Lung (tissue), 12 donors: ENCODE data around the gene FBXO38. TPM values are rescaled to one million over a fixed set of nuclear protein-coding genes. Genes with fewer than 3 reads are reported as not detected.

ENCODE experiments used
- ATAC-seq: fragments of 200-7000 bp; cut with Tn5 transposase; one replicate; pipeline ENCODE4 v1.9.1; 2020; ENCODE audit warnings: moderate number of reproducible peaks; ENCODE audit not compliant: insufficient read depth, low FRiP score
- DNase-seq, 3 donors: peaks; one replicate each; pipeline ENCODE4 v3.0.0-alpha.2; 2013 to 2017
- H3K27ac ChIP-seq, 2 donors: one replicate each; pipeline ENCODE4 v1.5.1; 2013; ENCODE audit warnings: mild to moderate bottlenecking in 2 of 2, moderate library complexity in 2 of 2, control low read depth in 1 of 2, inconsistent platforms in 1 of 2, low read depth in 1 of 2, low read length in 1 of 2
- H3K27me3 ChIP-seq, 3 donors: one replicate each; pipeline ENCODE4 v1.5.1; 2013; ENCODE audit warnings: low read length in 2 of 3; ENCODE audit not compliant: control insufficient read depth in 3 of 3, insufficient read depth in 3 of 3
- H3K36me3 ChIP-seq, 4 donors: one replicate each; pipeline ENCODE4 v1.5.1; 2013; ENCODE audit warnings: low read length in 4 of 4, mild to moderate bottlenecking in 1 of 4, moderate library complexity in 1 of 4; ENCODE audit not compliant: control insufficient read depth in 4 of 4, insufficient read depth in 4 of 4
- H3K4me1 ChIP-seq, 5 donors: one replicate each; pipeline ENCODE4 v1.5.1; 2013; ENCODE audit warnings: low read length in 5 of 5, mild to moderate bottlenecking in 2 of 5, moderate library complexity in 1 of 5; ENCODE audit not compliant: control insufficient read depth in 5 of 5, insufficient read depth in 5 of 5
- H3K4me3 ChIP-seq: one replicate; pipeline ENCODE4 v1.5.1; 2013; ENCODE audit warnings: mild to moderate bottlenecking, control low read depth, moderate library complexity
- H3K9ac ChIP-seq, 2 donors: one replicate each; pipeline ENCODE4 v1.5.1; 2013; ENCODE audit warnings: low read length in 2 of 2, control low read depth in 1 of 2; ENCODE audit not compliant: insufficient read depth in 1 of 2
- H3K9me3 ChIP-seq, 4 donors: one replicate each; pipeline ENCODE4 v1.5.1; 2013; ENCODE audit warnings: low read length in 3 of 4, mild to moderate bottlenecking in 1 of 4, moderate library complexity in 1 of 4; ENCODE audit not compliant: control insufficient read depth in 4 of 4, insufficient read depth in 3 of 4
- WGBS, 2 donors: extraction: QIAGEN DNeasy Blood & Tissue Kit; methylation state at CpG; one replicate each; pipeline ENCODE4 v1.1.7; 2013; 5-methylcytosine and 5-hydroxymethylcytosine counted together
- polyA plus RNA-seq, 2 donors: library from polyadenylated mRNA; stranded (reverse); fragments of 200-250 nt; gene quantifications; one replicate each; pipeline ENCODE4 v1.2.1, GENCODE V29; 2013
- total RNA-seq, 2 donors: library from RNA; depleted of rRNA in 1 of 2; stranded (reverse); fragments of >200 nt in 1 of 2; gene quantifications; one replicate each; pipeline ENCODE4 v1.2.1, GENCODE V29; 2014 to 2021
- TF ChIP-seq, protein P1 (sequence below): IDR thresholded peaks from 2 replicates; pipeline ENCODE4 v1.5.1; 2012; ENCODE audit warnings: mild to moderate bottlenecking; ENCODE audit errors: control extremely low read depth, extremely low read depth
- donor health status: control.
- donor health status: control.
- donor health status: Bipolar disorder and iron deficiency.
- donor health status: healthy.
- donor health status: DM: yes; HTN: yes; CAD: no.

The FBXO38 gene
- total and polyA plus RNA-seq, 4 donors, result 18.5 to 77.2 (median 41.7) TPM

DNA sequence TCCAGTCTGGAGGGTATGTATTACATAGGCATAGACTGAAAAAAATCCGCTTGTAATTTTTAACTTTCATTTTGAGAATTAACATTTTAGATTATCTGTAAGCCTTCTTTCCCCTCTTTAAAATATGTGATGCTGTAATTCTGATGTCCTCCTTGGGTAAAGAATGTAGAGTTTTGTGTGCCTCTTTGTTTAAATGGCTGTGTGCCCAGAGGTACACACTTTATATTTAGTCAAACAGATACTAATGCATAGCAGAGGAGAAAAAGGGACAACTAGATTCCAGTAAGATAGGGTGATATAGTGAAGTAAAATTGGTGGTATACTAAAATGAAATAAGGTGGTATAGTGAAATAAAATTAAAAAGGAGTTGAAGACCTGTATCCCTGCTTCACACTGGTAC, 1.3 kb downstream of the FBXO38 start:
- 86 to 90% methylated on average over 1 of the region's 1 CpG for WGBS, 2 donors
- DNase-seq (no peak), ATAC-seq (no peak)
- Histone ChIP-seq H3K9me3 (no peaks in the 10 kb centered on the region), H3K4me3 (no peak overlapping the region), H3K9ac (peak overlapping the region in 1 of 2 donors; percentile 8), H3K27me3 (no peaks in the 10 kb centered on the region), H3K36me3 (peaks cover 0 to 9% (median 3%) of the 10 kb centered on the region in 4 donors), H3K27ac (no peak overlapping the region), H3K4me1 (peaks cover 5 to 31% (median 22%) of the 10 kb centered on the region in 5 donors)
- TF ChIP-seq, protein P1, sequence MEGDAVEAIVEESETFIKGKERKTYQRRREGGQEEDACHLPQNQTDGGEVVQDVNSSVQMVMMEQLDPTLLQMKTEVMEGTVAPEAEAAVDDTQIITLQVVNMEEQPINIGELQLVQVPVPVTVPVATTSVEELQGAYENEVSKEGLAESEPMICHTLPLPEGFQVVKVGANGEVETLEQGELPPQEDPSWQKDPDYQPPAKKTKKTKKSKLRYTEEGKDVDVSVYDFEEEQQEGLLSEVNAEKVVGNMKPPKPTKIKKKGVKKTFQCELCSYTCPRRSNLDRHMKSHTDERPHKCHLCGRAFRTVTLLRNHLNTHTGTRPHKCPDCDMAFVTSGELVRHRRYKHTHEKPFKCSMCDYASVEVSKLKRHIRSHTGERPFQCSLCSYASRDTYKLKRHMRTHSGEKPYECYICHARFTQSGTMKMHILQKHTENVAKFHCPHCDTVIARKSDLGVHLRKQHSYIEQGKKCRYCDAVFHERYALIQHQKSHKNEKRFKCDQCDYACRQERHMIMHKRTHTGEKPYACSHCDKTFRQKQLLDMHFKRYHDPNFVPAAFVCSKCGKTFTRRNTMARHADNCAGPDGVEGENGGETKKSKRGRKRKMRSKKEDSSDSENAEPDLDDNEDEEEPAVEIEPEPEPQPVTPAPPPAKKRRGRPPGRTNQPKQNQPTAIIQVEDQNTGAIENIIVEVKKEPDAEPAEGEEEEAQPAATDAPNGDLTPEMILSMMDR, result no peak

DNA sequence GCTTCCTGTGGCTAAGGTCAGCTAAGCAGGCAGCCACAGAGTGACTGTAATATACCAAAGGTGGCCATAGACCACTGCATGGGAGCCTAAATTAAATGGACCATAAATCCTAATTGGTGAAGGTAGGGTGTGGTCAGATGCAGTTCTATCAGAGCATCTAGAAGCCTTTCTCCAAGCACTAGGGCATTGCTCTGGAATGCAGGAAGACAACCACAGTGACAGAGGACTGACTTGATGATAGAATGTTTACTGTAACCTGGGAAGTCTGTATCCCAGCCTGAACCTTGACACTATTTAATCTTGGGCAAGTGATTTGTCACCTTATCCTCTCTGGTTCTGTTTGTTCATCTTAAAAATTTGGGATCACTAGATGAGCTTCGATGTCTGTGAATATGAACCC, 2.3 kb downstream of the FBXO38 start:
- TF ChIP-seq, protein P1, result no peak
- Histone ChIP-seq H3K9me3 (no peaks in the 10 kb centered on the region), H3K36me3 (peaks cover 0 to 9% (median 3%) of the 10 kb centered on the region in 4 donors), H3K9ac (no peak overlapping the region), H3K27me3 (no peaks in the 10 kb centered on the region), H3K27ac (no peak overlapping the region), H3K4me3 (no peak overlapping the region), H3K4me1 (peaks cover 5 to 34% (median 22%) of the 10 kb centered on the region in 5 donors)
- ATAC-seq (no peak), DNase-seq (no peak)
- 94 to 100% methylated on average over 1 of the region's 1 CpG for WGBS, 2 donors

DNA sequence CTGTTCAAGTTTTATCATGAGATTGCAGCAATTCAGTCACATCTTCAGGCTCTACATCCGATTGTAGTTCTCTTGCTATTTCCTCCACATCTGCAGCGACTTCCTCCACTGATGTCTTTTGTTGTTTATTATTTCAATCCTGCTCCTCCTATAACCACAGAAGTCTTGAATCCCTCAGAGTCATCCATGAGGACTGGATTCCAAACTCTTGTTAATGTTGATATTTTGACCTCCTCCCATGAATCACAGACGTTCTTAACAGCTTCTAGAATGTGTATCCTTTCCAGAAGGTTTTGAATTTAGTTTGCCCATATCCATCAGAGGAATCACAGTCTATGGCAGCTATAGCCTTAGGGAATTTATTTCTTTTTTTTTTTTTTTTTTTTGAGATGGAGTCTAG, 3.6 kb downstream of the FBXO38 start:
- DNase-seq (no peak), ATAC-seq (no peak)
- H3K27me3 ChIP-seq, result no peaks in the 10 kb centered on the region
- H3K9me3 ChIP-seq, result no peaks in the 10 kb centered on the region
- H3K4me3 ChIP-seq, result no peak overlapping the region
- H3K36me3 ChIP-seq, result peaks cover 0 to 9% (median 3%) of the 10 kb centered on the region in 4 donors
- peaks cover 5 to 32% (median 18%) of the 10 kb centered on the region in 5 donors for H3K4me1 ChIP-seq
- no peak overlapping the region for H3K9ac ChIP-seq
- H3K27ac ChIP-seq, result no peak overlapping the region
- WGBS, 2 donors, result 49 to 52% methylated on average over 3 of the region's 3 CpGs
- TF ChIP-seq, protein P1, result no peak

DNA sequence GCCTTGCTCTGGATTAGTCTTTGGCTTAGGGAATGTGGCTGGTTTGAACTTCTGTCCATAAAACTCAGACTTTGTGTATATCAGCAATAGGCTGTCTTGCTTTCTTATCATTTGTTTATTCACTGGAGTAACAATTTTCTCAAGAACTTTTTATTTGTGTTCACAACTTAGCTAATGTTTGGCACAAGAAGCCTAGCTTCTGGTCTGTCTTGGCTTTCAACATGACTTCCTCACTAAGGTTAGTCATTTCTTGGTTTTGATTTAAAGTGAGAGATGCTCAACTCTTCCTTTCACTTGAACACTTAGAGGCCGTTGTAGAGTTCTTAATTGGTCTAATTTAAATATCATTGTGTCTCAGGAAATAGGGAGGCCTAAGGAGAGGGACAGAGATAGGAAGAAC, 4.9 kb downstream of the FBXO38 start:
- 34 to 41% methylated on average over 1 of the region's 1 CpG for WGBS, 2 donors
- Histone ChIP-seq H3K4me3 (no peak overlapping the region), H3K9ac (no peak overlapping the region), H3K36me3 (peaks cover 0 to 9% (median 3%) of the 10 kb centered on the region in 4 donors), H3K27ac (peak overlapping the region in 1 of 2 donors; percentile 4), H3K27me3 (no peaks in the 10 kb centered on the region), H3K4me1 (peaks cover 5 to 43% (median 12%) of the 10 kb centered on the region in 5 donors), H3K9me3 (no peaks in the 10 kb centered on the region)
- TF ChIP-seq, protein P1, result no peak
- ATAC-seq (no peak), DNase-seq (no peak)
